HCT116 (cell line): ENCODE results near the gene SPRYD4. TPM values are rescaled to one million over a fixed set of nuclear protein-coding genes. Genes with fewer than 3 reads are reported as not detected.

ENCODE experiments used
- ATAC-seq: fragments of 200-7000 bp; cut with Tn5 transposase; 2 replicates; pipeline ENCODE4 v1.9.1; 2020; ENCODE audit warnings: mild to moderate bottlenecking, moderate library complexity
- BruUV-seq: library from RNA; stranded (reverse); fragments of 400-500 nt; replicated peaks from 2 replicates; lab custom pipeline; 2021; lab: Mats Ljungman, UMichigan
- CTCF ChIA-PET: fragments of 300-600 bp; sonication (Branson Sonifier 250); formaldehyde crosslinking; loops from one replicate; lab custom pipeline; 2021; ENCODE audit warnings: antibody characterized with exemption; lab: Charles Lee
- POLR2A ChIA-PET: fragments of 300-600, 350-600 bp; sonication (Branson Sonifier 250); formaldehyde crosslinking; loops from one replicate; lab custom pipeline; 2021; ENCODE audit warnings: antibody characterized with exemption; lab: Charles Lee
- RAD21 ChIA-PET, 2 experiments: fragments of 300-600 bp; sonication (Branson Sonifier 250); formaldehyde crosslinking; loops; one replicate each; lab custom pipeline; 2023; ENCODE audit warnings: low total read pairs in 2 of 2; ENCODE audit not compliant: uncharacterized antibody in 2 of 2, unreplicated experiment in 2 of 2, low non-redundant PET in 1 of 2; lab: Charles Lee
- DNase-seq: peaks from one replicate; pipeline ENCODE4 v3.0.0-alpha.2; 2010; ENCODE audit warnings: low read depth, low spot score
- H2AFZ ChIP-seq: fragments of 200-600 bp; shearing (Covaris generic), sonication (generic); 2 replicates; pipeline ENCODE4 v1.6.1; 2017; ENCODE audit warnings: low read depth, mixed run types, mixed read lengths, antibody characterized with exemption, low read length; ENCODE audit not compliant: poor library complexity, severe bottlenecking
- H3K27ac ChIP-seq: 2 replicates; pipeline ENCODE4 v1.5.1; 2012; ENCODE audit warnings: low read depth, low read length
- H3K27me3 ChIP-seq: fragments of 200-600 bp; sonication (generic); 2 replicates; pipeline ENCODE4 v1.6.1; 2016; ENCODE audit warnings: mixed run types, low read length, mixed read lengths; ENCODE audit not compliant: insufficient read depth
- H3K36me3 ChIP-seq, 2 experiments: fragments of 200-500 bp in 1 of 2; fragments of 200-600 bp in 1 of 2; sonication (Bioruptor generic) in 1 of 2; sonication (generic) in 1 of 2; 2 replicates each; pipeline versions ENCODE4 v1.5.1 to v1.6.1; 2014 to 2016; ENCODE audit warnings: low read length in 2 of 2, inconsistent platforms in 1 of 2, mixed read lengths in 1 of 2, mixed run types in 1 of 2; ENCODE audit not compliant: insufficient read depth in 2 of 2, control insufficient read depth in 1 of 2
- H3K4me1 ChIP-seq, 2 experiments: fragments of 200-600 bp in 1 of 2; sonication (generic) in 1 of 2; 2 replicates each; pipeline versions ENCODE4 v1.5.1 to v1.6.1; 2012 to 2017; ENCODE audit warnings: low read length in 2 of 2, inconsistent platforms in 1 of 2, mild to moderate bottlenecking in 1 of 2, mixed read lengths in 1 of 2, mixed run types in 1 of 2, moderate library complexity in 1 of 2; ENCODE audit not compliant: insufficient read depth in 2 of 2, control insufficient read depth in 1 of 2
- H3K4me2 ChIP-seq: fragments of 200-600 bp; sonication (generic); 2 replicates; pipeline ENCODE4 v1.6.1; 2017; ENCODE audit warnings: mixed run types, low read length, mixed read lengths
- H3K4me3 ChIP-seq, 2 experiments: fragments of 200-600 bp in 1 of 2; sonication (generic) in 1 of 2; replicated peaks in 1 of 2; 2 replicates each; pipeline ENCODE4 v1.5.1; 2011 to 2016; ENCODE audit warnings: low read length in 2 of 2, control low read depth in 1 of 2, low read depth in 1 of 2, mild to moderate bottlenecking in 1 of 2, mixed read lengths in 1 of 2, mixed run types in 1 of 2
- H3K79me2 ChIP-seq: fragments of 200-600 bp; sonication (generic); 2 replicates; pipeline ENCODE4 v1.6.1; 2017; ENCODE audit warnings: mild to moderate bottlenecking, mixed run types, low read length, moderate library complexity, mixed read lengths; ENCODE audit not compliant: insufficient read depth
- H3K9ac ChIP-seq: fragments of 200-600 bp; sonication (generic); 2 replicates; pipeline ENCODE4 v1.6.1; 2016; ENCODE audit warnings: low read length, mixed read lengths
- H3K9me2 ChIP-seq: fragments of 200-600 bp; sonication (generic), shearing (Covaris generic); 2 replicates; pipeline ENCODE4 v1.6.1; 2017; ENCODE audit warnings: mixed run types, mild to moderate bottlenecking, moderate library complexity; ENCODE audit not compliant: insufficient read depth
- H3K9me3 ChIP-seq, 2 experiments: fragments of 200-500 bp in 1 of 2; fragments of 200-600 bp in 1 of 2; sonication (Bioruptor generic) in 1 of 2; sonication (generic) in 1 of 2; 2 replicates each; pipeline ENCODE4 v1.6.1; 2014 to 2017; ENCODE audit warnings: low read length in 2 of 2, mixed read lengths in 2 of 2, inconsistent platforms in 1 of 2, low read depth in 1 of 2, mild to moderate bottlenecking in 1 of 2, mixed run types in 1 of 2, moderate library complexity in 1 of 2; ENCODE audit not compliant: control insufficient read depth in 1 of 2, insufficient read depth in 1 of 2
- H4K20me1 ChIP-seq: fragments of 200-600 bp; sonication (generic), shearing (Covaris generic); 2 replicates; pipeline ENCODE4 v1.6.1; 2017; ENCODE audit warnings: mixed run types, mild to moderate bottlenecking, moderate library complexity; ENCODE audit not compliant: insufficient read depth
- CBX3 ChIP-seq: IDR thresholded peaks from 2 replicates; pipeline ENCODE4 v1.6.1; 2012; ENCODE audit warnings: low read depth
- ELF1 ChIP-seq: IDR thresholded peaks from 2 replicates; pipeline ENCODE4 v1.6.1; 2012; ENCODE audit warnings: low read depth, borderline replicate concordance
- EZH2 ChIP-seq: fragments of 200-600 bp; sonication (generic); IDR thresholded peaks from 2 replicates; pipeline ENCODE4 v1.6.1; 2017; ENCODE audit warnings: antibody characterized with exemption, mixed run types
- EZH2phosphoT487 ChIP-seq: fragments of 200-600 bp; IDR thresholded peaks from 2 replicates; pipeline ENCODE4 v1.6.1; 2018; ENCODE audit warnings: antibody characterized with exemption, borderline replicate concordance
- FOSL1 ChIP-seq: IDR thresholded peaks from 2 replicates; pipeline ENCODE4 v1.6.1; 2012; ENCODE audit warnings: low read depth
- JUND ChIP-seq: IDR thresholded peaks from 2 replicates; pipeline ENCODE4 v1.6.1; 2012
- POLR2AphosphoS5 ChIP-seq: IDR thresholded peaks from 2 replicates; pipeline ENCODE4 v1.6.1; 2011; ENCODE audit warnings: mild to moderate bottlenecking, low read depth, low read length, moderate library complexity
- SIN3A ChIP-seq: IDR thresholded peaks from 2 replicates; pipeline ENCODE4 v1.6.1; 2012; ENCODE audit warnings: low read depth
- SP1 ChIP-seq: IDR thresholded peaks from 2 replicates; pipeline ENCODE4 v1.6.1; 2012; ENCODE audit warnings: low read depth
- SRF ChIP-seq: IDR thresholded peaks from 2 replicates; pipeline ENCODE4 v1.6.1; 2012; ENCODE audit warnings: low read depth
- TCF7L2 ChIP-seq: IDR thresholded peaks from 2 replicates; pipeline ENCODE4 v1.7.0; 2011; ENCODE audit warnings: borderline replicate concordance, inconsistent platforms; ENCODE audit not compliant: insufficient read depth, insufficient read length; ENCODE audit errors: extremely low read depth
- YY1 ChIP-seq: IDR thresholded peaks from 2 replicates; pipeline ENCODE4 v1.6.1; 2011; ENCODE audit warnings: low read length, low read depth, moderate library complexity, mild to moderate bottlenecking; ENCODE audit not compliant: insufficient replicate concordance; ENCODE audit errors: extremely low read depth
- ZFX ChIP-seq: fragments of 450-650 bp; IDR thresholded peaks from 2 replicates; pipeline ENCODE4 v1.6.1; 2017
- ZNF274 ChIP-seq: fragments of 200-500 bp; sonication (Bioruptor generic); IDR thresholded peaks from 2 replicates; pipeline ENCODE4 v1.6.1; 2014; ENCODE audit warnings: mild to moderate bottlenecking, low read depth, low read length, inconsistent platforms
- intact Hi-C: fragments of 100-400 bp; cut with micrococcal nuclease; formaldehyde crosslinking; loops from 2 replicates; pipeline ENCODE4 v1.10.0; 2022
- total RNA-seq: library from RNA; stranded (reverse); gene quantifications from one replicate; pipeline ENCODE4 v1.2.1, GENCODE V29; 2021; ENCODE audit not compliant: unreplicated experiment
- TF ChIP-seq, protein P1 (sequence below), 3 experiments: fragments of 200-600 bp in 1 of 3; sonication (generic) in 1 of 3; IDR thresholded peaks in 2 of 3; conservative IDR thresholded peaks in 1 of 3; 2 replicates each; pipeline ENCODE4 v1.5.1; 2012 to 2017; ENCODE audit warnings: low read depth in 2 of 3, low read length in 2 of 3, antibody characterized with exemption in 1 of 3, borderline replicate concordance in 1 of 3, control low read depth in 1 of 3, mild to moderate bottlenecking in 1 of 3, mixed read lengths in 1 of 3, mixed run types in 1 of 3, moderate library complexity in 1 of 3; ENCODE audit not compliant: insufficient read depth in 1 of 3
- TF ChIP-seq, protein P2 (sequence below): IDR thresholded peaks from 2 replicates; pipeline ENCODE4 v1.6.1; 2012
- TF ChIP-seq, protein P3 (sequence below): IDR thresholded peaks from 2 replicates; pipeline ENCODE4 v1.6.1; 2012
- TF ChIP-seq, protein P4 (sequence below): IDR thresholded peaks from 2 replicates; pipeline ENCODE4 v1.6.1; 2011; ENCODE audit warnings: mild to moderate bottlenecking, low read length, moderate library complexity; ENCODE audit not compliant: insufficient replicate concordance; ENCODE audit errors: extremely low read depth

SPRYD4 gene
- total RNA-seq, 1 experiment from 2014 or later: 2.5 TPM

DNA sequence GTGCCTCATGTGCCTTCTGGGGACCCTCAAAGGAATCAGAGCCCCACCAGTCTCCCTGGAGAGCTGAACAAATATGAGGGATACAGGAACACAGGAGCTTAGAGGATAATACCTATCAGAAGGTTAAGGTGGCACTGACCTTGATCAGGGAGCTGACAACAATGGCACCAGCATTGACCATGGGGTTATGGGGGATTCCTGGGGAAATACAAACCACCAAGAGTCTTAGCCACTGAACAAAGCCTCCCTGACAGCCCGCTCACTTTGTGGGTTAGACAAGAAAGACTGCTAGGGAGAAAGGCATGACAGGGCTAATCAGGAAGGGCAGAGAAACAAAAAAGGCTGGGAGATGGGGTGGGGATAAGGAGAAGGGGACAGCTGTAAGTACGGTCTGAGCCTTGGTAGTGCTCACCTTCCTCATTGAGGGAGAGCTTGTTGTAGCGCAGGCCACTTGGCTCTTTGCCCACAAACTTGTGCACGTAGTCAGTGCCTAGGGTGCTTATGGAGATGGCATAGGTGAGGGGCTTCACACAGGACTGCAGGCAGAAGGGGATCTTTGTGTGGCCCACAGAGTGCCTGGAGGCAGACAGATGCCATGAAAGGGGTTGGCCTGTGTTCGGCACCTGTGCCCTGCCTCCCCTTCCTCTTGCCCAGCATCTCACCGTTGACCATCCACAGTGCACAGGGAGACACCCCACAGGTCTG, 9.3 kb downstream of the SPRYD4 start:
- DNase-seq (no peak), ATAC-seq (no peak)
- Histone ChIP-seq H3K9me2 (no peaks in the 10 kb centered on the region), H3K9me3 (no peaks in the 10 kb centered on the region), H3K36me3 (no peaks in the 10 kb centered on the region), H3K27me3 (no peaks in the 10 kb centered on the region), H4K20me1 (no peaks in the 10 kb centered on the region), H3K4me3 (no peak overlapping the region), H3K79me2 (no peaks in the 10 kb centered on the region), H3K9ac (no peak overlapping the region), H3K4me2 (no peak overlapping the region), H2AFZ (no peak overlapping the region), H3K27ac (no peak overlapping the region), H3K4me1 (peaks cover 0 to 10% of the 10 kb centered on the region in 2 experiments; a peak in 1 of 4 replicates)
- ChIA-PET POLR2A (no interaction called here), RAD21 (no interaction called here), CTCF (no interaction called here)
- no peak for TF ChIP-seq CBX3
- no peak for TF ChIP-seq POLR2AphosphoS5
- no peak for TF ChIP-seq SRF
- TF ChIP-seq FOSL1: no peak
- no peak for TF ChIP-seq ZFX
- TF ChIP-seq JUND: no peak
- TF ChIP-seq ELF1: no peak
- no peak for TF ChIP-seq ZNF274
- TF ChIP-seq, protein P1, sequence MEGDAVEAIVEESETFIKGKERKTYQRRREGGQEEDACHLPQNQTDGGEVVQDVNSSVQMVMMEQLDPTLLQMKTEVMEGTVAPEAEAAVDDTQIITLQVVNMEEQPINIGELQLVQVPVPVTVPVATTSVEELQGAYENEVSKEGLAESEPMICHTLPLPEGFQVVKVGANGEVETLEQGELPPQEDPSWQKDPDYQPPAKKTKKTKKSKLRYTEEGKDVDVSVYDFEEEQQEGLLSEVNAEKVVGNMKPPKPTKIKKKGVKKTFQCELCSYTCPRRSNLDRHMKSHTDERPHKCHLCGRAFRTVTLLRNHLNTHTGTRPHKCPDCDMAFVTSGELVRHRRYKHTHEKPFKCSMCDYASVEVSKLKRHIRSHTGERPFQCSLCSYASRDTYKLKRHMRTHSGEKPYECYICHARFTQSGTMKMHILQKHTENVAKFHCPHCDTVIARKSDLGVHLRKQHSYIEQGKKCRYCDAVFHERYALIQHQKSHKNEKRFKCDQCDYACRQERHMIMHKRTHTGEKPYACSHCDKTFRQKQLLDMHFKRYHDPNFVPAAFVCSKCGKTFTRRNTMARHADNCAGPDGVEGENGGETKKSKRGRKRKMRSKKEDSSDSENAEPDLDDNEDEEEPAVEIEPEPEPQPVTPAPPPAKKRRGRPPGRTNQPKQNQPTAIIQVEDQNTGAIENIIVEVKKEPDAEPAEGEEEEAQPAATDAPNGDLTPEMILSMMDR (IDR thresholded peaks at IDR 0.05 in 2 of 3, conservative IDR thresholded peaks at IDR 0.05 in 1 of 3; ENCODE audit: borderline replicate concordance in 1 of 3, insufficient read depth in 1 of 3, low read depth in 2 of 3, low read length in 2 of 3): no peak
- TF ChIP-seq, protein P2, sequence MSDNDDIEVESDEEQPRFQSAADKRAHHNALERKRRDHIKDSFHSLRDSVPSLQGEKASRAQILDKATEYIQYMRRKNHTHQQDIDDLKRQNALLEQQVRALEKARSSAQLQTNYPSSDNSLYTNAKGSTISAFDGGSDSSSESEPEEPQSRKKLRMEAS: no peak
- TF ChIP-seq, protein P3, sequence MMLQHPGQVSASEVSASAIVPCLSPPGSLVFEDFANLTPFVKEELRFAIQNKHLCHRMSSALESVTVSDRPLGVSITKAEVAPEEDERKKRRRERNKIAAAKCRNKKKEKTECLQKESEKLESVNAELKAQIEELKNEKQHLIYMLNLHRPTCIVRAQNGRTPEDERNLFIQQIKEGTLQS: no peak
- no peak for TF ChIP-seq SP1
- no peak for TF ChIP-seq TCF7L2
- TF ChIP-seq EZH2: no peak
- no peak for TF ChIP-seq YY1
- TF ChIP-seq SIN3A: no peak
- TF ChIP-seq, protein P4, sequence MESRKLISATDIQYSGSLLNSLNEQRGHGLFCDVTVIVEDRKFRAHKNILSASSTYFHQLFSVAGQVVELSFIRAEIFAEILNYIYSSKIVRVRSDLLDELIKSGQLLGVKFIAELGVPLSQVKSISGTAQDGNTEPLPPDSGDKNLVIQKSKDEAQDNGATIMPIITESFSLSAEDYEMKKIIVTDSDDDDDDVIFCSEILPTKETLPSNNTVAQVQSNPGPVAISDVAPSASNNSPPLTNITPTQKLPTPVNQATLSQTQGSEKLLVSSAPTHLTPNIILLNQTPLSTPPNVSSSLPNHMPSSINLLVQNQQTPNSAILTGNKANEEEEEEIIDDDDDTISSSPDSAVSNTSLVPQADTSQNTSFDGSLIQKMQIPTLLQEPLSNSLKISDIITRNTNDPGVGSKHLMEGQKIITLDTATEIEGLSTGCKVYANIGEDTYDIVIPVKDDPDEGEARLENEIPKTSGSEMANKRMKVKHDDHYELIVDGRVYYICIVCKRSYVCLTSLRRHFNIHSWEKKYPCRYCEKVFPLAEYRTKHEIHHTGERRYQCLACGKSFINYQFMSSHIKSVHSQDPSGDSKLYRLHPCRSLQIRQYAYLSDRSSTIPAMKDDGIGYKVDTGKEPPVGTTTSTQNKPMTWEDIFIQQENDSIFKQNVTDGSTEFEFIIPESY: no peak
- TF ChIP-seq EZH2phosphoT487: no peak
- BruUV-seq: no TSS peak
- intact Hi-C loops: no loop called here
